GM18867 (cell line): ENCODE measurements around the gene ZNF831.

Source experiments
- ATAC-seq: cut with Tn5 transposase; IDR thresholded peaks from one replicate; pipeline ENCODE4 v1.9.1; 2021; ENCODE audit warnings: mild to moderate bottlenecking, moderate library complexity; ENCODE audit not compliant: unreplicated experiment

Gene ZNF831

GRCh38 chr20:59240006-59240405 is 76.4 kb downstream of the ZNF831 start:
- ATAC-seq = no peak

- ATAC-seq = no peak
Observed at GRCh38 chr20:59242714-59243626, 79.3 kb downstream of the ZNF831 start.

- no peak for ATAC-seq
Observed at GRCh38 chr20:59246691-59247400, 83.2 kb downstream of the ZNF831 start.

GRCh38 chr20:59247731-59248684 is 84.4 kb downstream of the ZNF831 start:
- ATAC-seq = no peak

- ATAC-seq = no peak
Observed at GRCh38 chr20:59250293-59250692, 86.7 kb downstream of the ZNF831 start.

GRCh38 chr20:59253325-59253724 is 89.7 kb downstream of the ZNF831 start:
- ATAC-seq = no peak

- ATAC-seq = no peak
Observed at GRCh38 chr20:59253779-59254319, 90.2 kb downstream of the ZNF831 start.

- ATAC-seq = no peak
Observed at GRCh38 chr20:59255256-59255655, 91.6 kb downstream of the ZNF831 start.

GRCh38 chr20:59258221-59258621 is 94.6 kb downstream of the ZNF831 start:
- ATAC-seq = no peak

- ATAC-seq = no peak
Observed at GRCh38 chr20:59259946-59260345, 96.3 kb downstream of the ZNF831 start.

GRCh38 chr20:59265298-59265697 is 101.7 kb downstream of the ZNF831 start:
- ATAC-seq = no peak

- ATAC-seq = no peak
Observed at GRCh38 chr20:59268870-59269269, 105.2 kb downstream of the ZNF831 start.

- ATAC-seq = no peak
Observed at GRCh38 chr20:59269411-59270025, 105.9 kb downstream of the ZNF831 start.

- ATAC-seq = no peak
Observed at GRCh38 chr20:59270380-59270779, 106.8 kb downstream of the ZNF831 start.

- no peak for ATAC-seq
Observed at GRCh38 chr20:59273739-59274357, 110.2 kb downstream of the ZNF831 start.

- no peak for ATAC-seq
Observed at GRCh38 chr20:59276938-59277337, 113.3 kb downstream of the ZNF831 start.

GRCh38 chr20:59284470-59284869 is 120.8 kb downstream of the ZNF831 start:
- no peak for ATAC-seq

GRCh38 chr20:59289994-59290393 is 126.4 kb downstream of the ZNF831 start:
- ATAC-seq = no peak

GRCh38 chr20:59291740-59292383 is 128.2 kb downstream of the ZNF831 start:
- ATAC-seq = no peak
